ENCODE results near the gene ALAS1.

DNA sequence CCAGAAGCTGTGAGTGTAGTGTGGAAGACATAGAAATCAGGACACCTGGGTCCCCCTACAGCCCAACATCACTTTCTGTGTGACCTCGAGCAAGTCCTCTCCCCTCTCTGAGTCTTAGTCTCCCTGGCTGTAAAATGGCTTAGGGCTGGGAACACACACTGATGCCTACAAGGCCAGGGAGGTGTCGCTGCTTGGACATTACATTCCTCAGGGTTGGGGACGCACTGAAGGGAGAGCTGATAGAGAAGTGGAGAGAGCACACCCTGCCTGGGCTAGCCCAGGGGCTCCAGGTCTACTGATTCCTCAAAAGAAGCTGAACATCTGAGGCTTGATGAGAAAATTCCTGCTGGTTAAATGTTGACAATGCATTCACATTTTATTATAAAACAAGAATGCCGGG, 6.3 kb upstream of the ALAS1 start:
- TF ChIP-seq, protein P1, sequence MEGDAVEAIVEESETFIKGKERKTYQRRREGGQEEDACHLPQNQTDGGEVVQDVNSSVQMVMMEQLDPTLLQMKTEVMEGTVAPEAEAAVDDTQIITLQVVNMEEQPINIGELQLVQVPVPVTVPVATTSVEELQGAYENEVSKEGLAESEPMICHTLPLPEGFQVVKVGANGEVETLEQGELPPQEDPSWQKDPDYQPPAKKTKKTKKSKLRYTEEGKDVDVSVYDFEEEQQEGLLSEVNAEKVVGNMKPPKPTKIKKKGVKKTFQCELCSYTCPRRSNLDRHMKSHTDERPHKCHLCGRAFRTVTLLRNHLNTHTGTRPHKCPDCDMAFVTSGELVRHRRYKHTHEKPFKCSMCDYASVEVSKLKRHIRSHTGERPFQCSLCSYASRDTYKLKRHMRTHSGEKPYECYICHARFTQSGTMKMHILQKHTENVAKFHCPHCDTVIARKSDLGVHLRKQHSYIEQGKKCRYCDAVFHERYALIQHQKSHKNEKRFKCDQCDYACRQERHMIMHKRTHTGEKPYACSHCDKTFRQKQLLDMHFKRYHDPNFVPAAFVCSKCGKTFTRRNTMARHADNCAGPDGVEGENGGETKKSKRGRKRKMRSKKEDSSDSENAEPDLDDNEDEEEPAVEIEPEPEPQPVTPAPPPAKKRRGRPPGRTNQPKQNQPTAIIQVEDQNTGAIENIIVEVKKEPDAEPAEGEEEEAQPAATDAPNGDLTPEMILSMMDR (IDR thresholded peaks at IDR 0.05; ENCODE audit: insufficient read depth, low read depth, low read length) = no peak
- TF ChIP-seq EZH2 (IDR thresholded peaks at IDR 0.05; ENCODE audit: insufficient read depth, low read length) = no peak
